ENCODE results near the gene AIRE.
"Not testable (repeated sequence)": the region's sequence is repeated elsewhere in the genome, so short reads cannot be mapped to it uniquely, and the experiment has no call there.

AIRE gene

DNA sequence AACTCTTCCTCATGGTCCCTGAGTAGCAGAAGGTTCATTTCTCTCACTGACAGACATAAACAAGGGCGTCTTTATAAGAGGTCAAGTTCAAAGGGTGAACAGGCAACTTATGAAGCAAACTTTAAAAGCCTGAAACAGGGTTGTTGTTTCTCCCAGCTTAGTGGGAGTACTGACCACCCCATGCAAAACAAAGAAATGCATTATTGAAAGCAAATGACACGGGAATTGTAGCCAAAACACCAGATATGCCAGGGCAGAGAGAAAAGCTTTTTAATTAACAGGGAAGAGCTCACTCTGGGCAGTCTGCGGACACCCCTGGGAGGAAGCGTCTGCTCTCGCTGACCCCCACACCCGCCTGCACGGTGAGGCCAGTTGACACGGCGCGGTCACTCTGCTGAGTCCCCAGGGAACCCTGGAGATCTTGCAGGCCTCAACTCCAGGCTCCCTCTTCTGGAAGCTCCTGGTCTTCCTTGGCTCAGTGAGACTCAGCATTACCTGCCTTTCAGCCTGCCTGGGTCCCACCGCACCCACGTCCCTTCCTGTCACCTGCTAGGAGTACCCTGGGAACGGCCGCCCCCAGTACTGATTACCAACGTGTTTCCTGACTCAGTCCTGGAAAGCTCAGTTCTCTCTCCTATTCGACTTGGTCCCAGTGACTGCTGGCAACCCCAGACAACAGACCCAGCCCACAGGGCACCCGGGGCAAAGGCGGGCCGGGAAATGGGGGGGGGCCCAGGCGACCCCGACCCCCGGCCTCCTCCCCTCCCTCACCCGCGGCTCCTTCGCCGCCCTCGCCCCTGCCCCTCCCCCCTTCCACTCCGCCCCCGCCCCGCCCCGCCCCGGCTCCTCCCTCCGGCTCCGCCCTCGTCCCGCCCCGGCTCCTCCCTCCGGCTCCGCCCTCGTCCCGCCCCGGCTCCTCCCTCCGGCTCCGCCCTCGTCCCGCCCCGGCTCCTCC is 52.5 kb downstream of the AIRE start:
- DNase-seq (ENCODE audit: low spot score): peak; percentile 85

DNA sequence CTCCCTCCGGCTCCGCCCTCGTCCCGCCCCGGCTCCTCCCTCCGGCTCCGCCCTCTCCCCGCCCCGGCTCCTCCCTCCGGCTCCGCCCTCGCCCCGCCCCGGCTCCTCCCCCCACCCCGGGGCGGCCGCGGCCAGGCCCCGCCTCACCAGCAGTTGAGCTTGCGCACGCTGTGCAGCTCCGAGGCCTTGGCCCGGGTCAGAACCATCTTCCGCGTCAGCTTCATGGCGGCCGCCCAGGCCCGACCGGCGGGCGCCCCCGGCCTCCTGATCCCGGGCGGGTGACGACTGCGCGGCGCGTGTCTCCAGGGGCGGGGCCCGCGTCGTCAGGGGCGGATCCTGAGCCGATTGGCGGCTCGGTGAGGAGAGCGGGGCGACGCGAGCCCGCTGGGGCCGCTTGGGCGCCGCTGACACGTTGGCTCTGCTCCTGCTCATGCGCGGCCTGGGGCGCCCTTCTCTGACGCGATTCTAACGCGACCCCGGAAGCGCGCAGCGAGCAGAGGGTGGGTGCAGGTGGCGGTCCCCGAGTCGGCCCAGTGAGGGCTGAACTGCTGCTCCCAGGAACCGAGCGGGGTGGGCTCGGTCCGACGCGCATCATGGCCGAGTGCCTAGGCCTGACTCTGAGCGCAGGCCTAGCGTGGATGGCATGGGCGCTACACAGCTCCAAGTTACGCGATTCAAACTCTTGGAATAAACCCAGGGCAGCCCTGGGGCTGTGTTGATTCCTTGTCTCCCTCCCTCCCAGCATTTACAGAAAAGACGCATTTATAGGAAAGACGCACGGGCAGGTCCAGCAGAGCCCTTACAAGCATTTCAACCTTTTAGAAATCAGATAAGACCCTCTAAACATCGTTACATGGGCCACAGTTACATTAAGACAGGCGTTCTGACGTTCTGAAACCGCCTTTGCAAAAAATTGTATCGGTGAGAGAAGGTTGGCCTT is 53.6 kb downstream of the AIRE start, which contains the start of gene CFAP410:
CFAP410 (minus strand) TSS at position 420 of the 940 bp plus-strand sequence; CDS start at position 224, 196 bp downstream.
- DNase-seq (ENCODE audit: low spot score): peak; percentile 85

DNA sequence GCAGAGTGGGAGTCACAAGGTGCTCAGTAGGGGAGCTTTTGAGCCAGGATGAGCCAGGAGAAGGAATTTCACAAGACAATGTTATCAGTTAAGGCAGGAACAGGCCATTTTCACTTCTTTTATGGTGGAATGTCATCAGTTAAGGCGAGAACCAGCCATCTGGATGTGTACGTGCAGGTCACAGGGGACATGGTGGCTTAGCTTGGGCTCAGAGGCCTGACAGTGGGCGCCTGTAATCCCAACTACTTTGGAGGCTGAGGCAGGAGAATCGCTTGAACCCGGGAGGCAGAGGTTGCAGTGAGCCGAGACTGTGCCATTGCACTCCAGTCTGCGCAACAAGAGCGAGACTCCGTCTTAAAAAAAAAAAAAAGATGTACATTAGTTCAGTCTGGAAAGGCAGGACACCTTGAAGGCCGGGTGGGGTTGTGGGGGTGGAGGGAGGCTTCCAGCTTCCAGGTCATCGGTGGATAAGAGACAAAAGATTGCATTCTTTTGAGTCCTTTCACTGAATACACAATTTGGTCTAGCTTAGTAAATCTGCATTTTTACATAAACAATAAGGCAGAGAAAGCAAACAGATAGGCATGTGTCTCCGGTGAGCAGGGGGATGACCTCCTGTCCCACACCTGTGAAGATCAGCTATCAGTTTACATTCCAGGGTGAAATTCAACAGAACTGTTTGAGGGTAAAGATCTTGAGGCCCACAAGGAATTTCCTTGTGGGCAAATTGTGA is 56.2 kb downstream of the AIRE start:
- DNase-seq (ENCODE audit: low spot score): not testable (repeated sequence)

DNA sequence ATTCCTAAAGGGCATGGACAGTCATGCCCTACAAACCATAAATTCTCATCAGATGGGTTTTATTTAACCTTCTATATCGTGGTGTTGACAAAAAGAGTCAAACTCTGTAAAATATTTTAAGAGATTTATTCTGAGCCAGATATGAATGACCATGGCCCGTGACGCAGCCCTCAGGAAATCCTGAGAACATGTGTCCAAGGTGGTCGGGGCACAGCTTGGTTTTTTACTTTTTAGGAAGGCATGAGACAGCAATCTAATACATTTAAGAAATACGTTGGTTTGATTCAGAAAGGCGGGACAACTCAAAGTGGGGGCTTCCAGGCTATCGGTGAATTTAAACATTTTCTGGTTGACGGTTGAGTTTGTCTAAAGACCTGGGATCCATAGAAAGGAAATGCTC is 57.3 kb downstream of the AIRE start:
- not testable (repeated sequence) for DNase-seq (ENCODE audit: low spot score)

DNA sequence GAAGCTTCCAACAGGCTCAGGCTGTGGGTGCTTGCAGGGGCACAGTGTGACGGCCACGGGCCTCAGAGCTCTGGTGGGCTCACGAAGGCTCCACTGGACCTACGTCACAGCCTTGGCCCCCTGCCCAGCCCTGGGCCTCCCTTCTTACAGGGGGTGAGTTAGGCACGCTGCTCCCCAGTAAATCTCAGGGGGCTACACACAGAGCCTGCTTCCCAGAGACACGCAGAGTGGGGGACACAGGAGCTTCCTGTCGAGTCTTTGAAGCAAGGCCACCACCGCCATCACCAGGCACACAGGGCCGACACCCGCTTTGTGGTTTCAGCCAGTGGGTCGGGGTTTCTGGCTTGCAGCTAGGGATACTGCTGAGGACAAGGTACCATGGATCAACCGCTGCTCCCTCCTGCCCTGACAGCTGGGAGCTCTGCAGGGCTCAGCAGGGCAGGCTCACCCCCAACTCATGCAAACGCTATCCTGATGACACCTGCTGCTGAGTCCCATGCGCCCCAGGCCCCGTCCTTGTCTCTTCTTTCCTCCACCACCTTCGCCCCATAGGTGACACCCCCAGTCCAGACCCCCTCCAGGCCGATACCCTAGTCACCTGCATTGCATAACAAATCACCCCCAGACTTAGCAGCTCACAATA is 59.0 kb downstream of the AIRE start:
- no peak for DNase-seq (ENCODE audit: low spot score)

DNA sequence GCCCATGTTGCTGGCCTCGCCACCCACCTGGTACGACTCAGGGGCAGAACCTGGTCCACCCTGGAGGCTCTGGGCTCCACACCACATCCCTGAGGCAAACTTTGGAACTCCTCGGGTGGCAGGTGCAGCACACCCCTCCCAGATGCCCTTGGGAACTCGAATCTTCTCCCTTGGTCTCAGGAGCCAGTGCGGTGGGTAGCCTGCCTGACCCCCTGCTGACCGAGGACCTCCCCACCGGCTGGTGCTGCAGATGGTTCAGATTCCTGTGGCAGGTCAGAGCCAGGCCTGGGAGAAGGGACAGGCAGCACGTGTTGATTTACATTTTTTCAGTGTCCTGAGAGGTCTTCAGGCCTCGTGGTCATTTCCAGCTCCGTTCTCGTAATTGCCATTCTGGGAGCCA is 59.8 kb downstream of the AIRE start:
- no peak for DNase-seq (ENCODE audit: low spot score)

DNA sequence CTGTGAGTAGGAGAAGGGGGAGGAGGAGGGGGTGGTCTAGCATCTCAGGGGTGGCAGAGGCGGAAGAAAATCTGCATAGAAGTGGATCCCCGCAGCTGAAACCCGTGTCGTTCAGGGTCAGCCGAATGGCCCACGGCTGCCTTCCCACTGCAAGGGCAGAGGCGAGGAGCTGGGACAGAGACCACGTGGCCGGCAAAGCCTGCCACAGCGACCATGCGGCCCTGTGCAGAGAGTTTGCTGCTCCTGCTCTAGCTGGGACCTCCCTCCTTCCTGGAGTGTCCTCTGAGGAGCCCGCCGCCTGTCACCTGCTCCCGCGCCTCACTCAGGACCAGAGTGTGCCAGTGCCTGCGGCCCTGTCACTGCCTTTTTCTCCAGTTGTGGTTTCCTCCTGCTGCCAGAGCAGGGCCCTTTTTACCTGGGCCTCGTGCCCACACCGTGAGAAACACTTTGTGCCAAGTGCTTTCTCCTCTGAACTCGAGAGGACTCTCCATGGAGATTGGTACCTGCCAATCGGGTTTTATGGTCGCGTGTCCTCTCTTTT is 62.3 kb downstream of the AIRE start:
- no peak for DNase-seq (ENCODE audit: low spot score)
